ENCODE measurements around the gene NR3C2. TPM values are rescaled to one million over a fixed set of nuclear protein-coding genes. Genes with fewer than 3 reads are reported as not detected.

The NR3C2 gene
- total RNA-seq, 1 donor from 2014 or later, result 11.5 TPM

- no peak overlapping the region for H3K4me3 Mint-ChIP-seq
- no peaks in the 10 kb centered on the region for H3K4me1 Mint-ChIP-seq (ENCODE audit: unreplicated experiment)
- H3K27ac Mint-ChIP-seq, result no peak overlapping the region
- no peaks in the 10 kb centered on the region for H3K27me3 Mint-ChIP-seq
- peaks cover 33% of the 10 kb centered on the region for H3K36me3 Mint-ChIP-seq
- TF ChIP-seq CTCF (conservative IDR thresholded peaks at IDR 0.05), result no peak
- peaks cover 5% of the 10 kb centered on the region for H3K9me3 Mint-ChIP-seq
- no peak for DNase-seq (ENCODE audit: extremely low spot score, unreplicated experiment)
Observed at GRCh38 chr4:148081745-148082144, 360.5 kb downstream of the NR3C2 start.

GRCh38 chr4:148081267-148081666 lies 360.9 kb downstream of the NR3C2 start:
- TF ChIP-seq CTCF (conservative IDR thresholded peaks at IDR 0.05), result no peak
- H3K4me3 Mint-ChIP-seq, result no peak overlapping the region

GRCh38 chr4:148079961-148080360 lies 362.3 kb downstream of the NR3C2 start:
- no peak for DNase-seq (ENCODE audit: extremely low spot score, unreplicated experiment)
- Mint-ChIP-seq H3K27ac (no peak overlapping the region), H3K4me3 (no peak overlapping the region), H3K4me1 (ENCODE audit: unreplicated experiment) (no peaks in the 10 kb centered on the region), H3K9me3 (peaks cover 15% of the 10 kb centered on the region), H3K27me3 (no peaks in the 10 kb centered on the region), H3K36me3 (peaks cover 43% of the 10 kb centered on the region)
- no peak for TF ChIP-seq CTCF (conservative IDR thresholded peaks at IDR 0.05)

More at GRCh38 chr4:148081267-148081666, 360.9 kb downstream of the NR3C2 start:
- no peak overlapping the region for H3K27ac Mint-ChIP-seq
- H3K27me3 Mint-ChIP-seq, result no peaks in the 10 kb centered on the region
- H3K4me1 Mint-ChIP-seq (ENCODE audit: unreplicated experiment), result no peaks in the 10 kb centered on the region
- H3K9me3 Mint-ChIP-seq, result peaks cover 6% of the 10 kb centered on the region
- DNase-seq (ENCODE audit: extremely low spot score, unreplicated experiment), result no peak
- H3K36me3 Mint-ChIP-seq, result peaks cover 35% of the 10 kb centered on the region

GRCh38 chr4:148078061-148078460 lies 364.2 kb downstream of the NR3C2 start:
- TF ChIP-seq CTCF (conservative IDR thresholded peaks at IDR 0.05), result no peak
- no peak overlapping the region for H3K4me3 Mint-ChIP-seq
- peaks cover 11% of the 10 kb centered on the region for H3K9me3 Mint-ChIP-seq
- no peaks in the 10 kb centered on the region for H3K27me3 Mint-ChIP-seq
- no peaks in the 10 kb centered on the region for H3K4me1 Mint-ChIP-seq (ENCODE audit: unreplicated experiment)
- DNase-seq (ENCODE audit: extremely low spot score, unreplicated experiment), result no peak
- H3K36me3 Mint-ChIP-seq, result peaks cover 47% of the 10 kb centered on the region
- H3K27ac Mint-ChIP-seq, result no peak overlapping the region

GRCh38 chr4:148077581-148077980 lies 364.6 kb downstream of the NR3C2 start:
- DNase-seq (ENCODE audit: extremely low spot score, unreplicated experiment), result no peak
- Mint-ChIP-seq H3K9me3 (peaks cover 11% of the 10 kb centered on the region), H3K4me3 (no peak overlapping the region), H3K27me3 (no peaks in the 10 kb centered on the region), H3K36me3 (peaks cover 47% of the 10 kb centered on the region), H3K4me1 (ENCODE audit: unreplicated experiment) (no peaks in the 10 kb centered on the region), H3K27ac (no peak overlapping the region)
- no peak for TF ChIP-seq CTCF (conservative IDR thresholded peaks at IDR 0.05)

- Mint-ChIP-seq H3K4me3 (no peak overlapping the region), H3K27ac (no peak overlapping the region), H3K9me3 (peaks cover 11% of the 10 kb centered on the region), H3K4me1 (ENCODE audit: unreplicated experiment) (no peaks in the 10 kb centered on the region), H3K27me3 (no peaks in the 10 kb centered on the region), H3K36me3 (peaks cover 43% of the 10 kb centered on the region)
- TF ChIP-seq CTCF (conservative IDR thresholded peaks at IDR 0.05), result no peak
- DNase-seq (ENCODE audit: extremely low spot score, unreplicated experiment), result no peak
Observed at GRCh38 chr4:148076964-148077363, 365.2 kb downstream of the NR3C2 start.

Data from type B pancreatic cell (in vitro differentiated cells).